Neuron (in vitro differentiated cells): ENCODE data around the gene BAG2.

Source experiments
- H2AFZ ChIP-seq: one replicate; pipeline ENCODE4 v1.6.1; 2013; ENCODE audit warnings: low read depth, mild to moderate bottlenecking, inconsistent platforms, low read length, moderate library complexity
- H3K27me3 ChIP-seq: one replicate; pipeline ENCODE4 v1.6.1; 2013; ENCODE audit warnings: low read length; ENCODE audit not compliant: insufficient read depth
- H3K36me3 ChIP-seq: one replicate; pipeline ENCODE4 v1.6.1; 2013; ENCODE audit warnings: low read length; ENCODE audit not compliant: insufficient read depth
- H3K4me1 ChIP-seq: one replicate; pipeline ENCODE4 v1.6.1; 2013; ENCODE audit warnings: low read length; ENCODE audit not compliant: insufficient read depth
- H3K4me3 ChIP-seq: 2 replicates; pipeline ENCODE4 v1.5.1; 2013; ENCODE audit warnings: mild to moderate bottlenecking, low read length, moderate library complexity
- H3K9me3 ChIP-seq: one replicate; pipeline ENCODE4 v1.6.1; 2013; ENCODE audit warnings: low read length

The BAG2 gene

DNA sequence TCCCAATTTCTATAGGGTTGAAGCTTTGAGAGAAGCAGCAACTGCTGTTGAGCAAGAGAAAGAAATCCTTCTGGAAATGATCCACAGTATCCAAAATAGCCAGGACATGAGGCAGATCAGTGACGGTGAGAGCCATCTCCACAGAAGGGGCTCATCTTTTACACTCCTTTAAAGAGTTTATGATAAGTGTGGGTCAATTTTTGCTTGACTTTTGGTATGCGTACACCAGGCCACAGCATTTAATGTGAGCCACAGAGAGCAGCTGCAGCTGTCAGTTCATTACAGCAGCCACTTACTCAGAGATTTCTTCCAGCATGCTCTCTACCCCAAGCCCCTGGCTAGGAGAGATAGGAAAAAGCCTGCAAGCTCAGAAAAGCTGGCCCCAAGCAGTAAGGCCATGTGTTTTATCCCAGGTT, 9.9 kb downstream of the BAG2 start:
- no peaks in the 10 kb centered on the region for H3K9me3 ChIP-seq
- no peaks in the 10 kb centered on the region for H3K27me3 ChIP-seq
- no peaks in the 10 kb centered on the region for H3K4me1 ChIP-seq
- H2AFZ ChIP-seq: no peak overlapping the region
- H3K36me3 ChIP-seq: peaks cover 23% of the 10 kb centered on the region
- H3K4me3 ChIP-seq: no peak overlapping the region

DNA sequence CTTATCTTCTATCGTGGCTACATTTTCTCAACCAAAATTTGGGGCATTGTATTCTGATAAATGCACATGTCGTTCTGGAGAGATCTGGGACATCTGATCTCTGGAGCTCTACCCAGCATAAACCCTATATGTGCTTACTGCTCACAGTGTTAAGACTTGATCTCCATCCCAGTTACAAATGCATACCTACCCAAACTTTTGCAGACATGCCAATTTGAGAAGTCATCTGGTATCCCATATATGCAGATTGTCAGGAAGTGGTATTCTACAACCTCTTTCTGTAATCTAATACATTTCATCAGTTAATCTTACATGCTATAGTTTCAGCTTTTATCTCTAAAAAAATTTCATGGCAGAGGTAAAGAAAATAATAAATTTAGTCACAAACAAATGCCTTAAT, 11.2 kb downstream of the BAG2 start:
- no peak overlapping the region for H2AFZ ChIP-seq
- peaks cover 23% of the 10 kb centered on the region for H3K36me3 ChIP-seq
- no peaks in the 10 kb centered on the region for H3K9me3 ChIP-seq
- H3K27me3 ChIP-seq: no peaks in the 10 kb centered on the region
- no peaks in the 10 kb centered on the region for H3K4me1 ChIP-seq
- H3K4me3 ChIP-seq: no peak overlapping the region

DNA sequence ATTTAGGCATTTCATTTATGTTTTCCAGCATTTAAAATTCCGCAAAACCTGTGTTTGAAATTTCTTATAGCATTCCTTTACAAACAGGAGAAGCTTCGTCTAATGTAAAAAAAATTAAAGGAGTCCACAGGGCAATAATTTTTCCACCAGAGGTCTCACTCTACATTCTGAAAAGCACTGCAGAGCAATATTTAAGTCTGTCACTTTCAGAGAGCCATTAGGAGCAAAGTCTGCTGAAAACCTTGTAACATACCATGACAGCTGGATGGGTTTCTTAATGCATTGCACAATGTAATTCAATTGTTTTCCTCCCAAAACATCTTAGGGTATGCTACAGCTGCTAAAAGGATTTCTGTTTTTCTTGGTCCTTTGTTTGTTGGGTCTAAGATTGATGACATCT, 18.0 kb downstream of the BAG2 start:
- Histone ChIP-seq H3K4me1 (no peaks in the 10 kb centered on the region), H3K9me3 (no peaks in the 10 kb centered on the region), H3K4me3 (no peak overlapping the region), H3K27me3 (no peaks in the 10 kb centered on the region), H3K36me3 (peaks cover 21% of the 10 kb centered on the region), H2AFZ (no peak overlapping the region)

DNA sequence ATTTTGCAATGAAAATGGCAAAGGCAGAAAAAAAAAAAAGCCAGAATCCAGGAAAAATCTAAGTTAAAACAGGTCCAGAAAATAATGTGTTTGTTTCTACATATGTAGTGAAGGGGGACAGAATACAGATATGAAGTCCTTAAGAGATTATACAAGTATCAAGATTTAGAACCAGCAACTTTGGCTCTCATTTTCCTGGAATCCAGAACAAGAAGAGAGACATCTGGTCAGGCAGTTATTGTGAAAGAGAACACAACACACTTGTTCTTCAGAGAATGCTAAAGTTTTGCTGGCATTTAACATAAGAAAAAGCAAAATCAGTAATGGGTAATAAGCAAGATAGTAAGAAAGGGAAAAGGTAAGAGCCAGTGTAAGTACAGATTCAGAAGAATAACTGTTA, 21.1 kb downstream of the BAG2 start:
- H3K27me3 ChIP-seq: no peaks in the 10 kb centered on the region
- no peak overlapping the region for H3K4me3 ChIP-seq
- H2AFZ ChIP-seq: no peak overlapping the region
- H3K36me3 ChIP-seq: peaks cover 23% of the 10 kb centered on the region
- H3K4me1 ChIP-seq: no peaks in the 10 kb centered on the region
- no peaks in the 10 kb centered on the region for H3K9me3 ChIP-seq

DNA sequence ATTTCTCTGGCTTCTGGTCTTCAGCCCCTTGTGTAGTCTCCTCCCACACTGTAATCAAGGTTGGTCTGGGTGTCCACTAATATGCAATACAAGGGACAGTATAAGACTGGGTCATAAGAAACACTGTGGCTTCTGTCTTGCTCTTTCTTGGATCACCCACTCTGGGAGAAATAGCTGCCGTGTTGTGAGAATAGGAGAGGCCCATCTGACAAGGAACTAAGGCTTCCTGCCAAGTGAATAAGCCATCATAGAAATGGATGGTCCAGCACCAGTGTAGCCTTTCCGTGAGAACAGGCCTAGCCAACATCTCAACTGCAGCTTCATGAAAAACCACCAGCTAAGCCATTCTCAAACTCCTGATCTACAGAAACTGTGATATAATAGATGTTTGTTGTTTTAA, 23.3 kb downstream of the BAG2 start:
- Histone ChIP-seq H3K36me3 (peaks cover 19% of the 10 kb centered on the region), H3K27me3 (no peaks in the 10 kb centered on the region)

DNA sequence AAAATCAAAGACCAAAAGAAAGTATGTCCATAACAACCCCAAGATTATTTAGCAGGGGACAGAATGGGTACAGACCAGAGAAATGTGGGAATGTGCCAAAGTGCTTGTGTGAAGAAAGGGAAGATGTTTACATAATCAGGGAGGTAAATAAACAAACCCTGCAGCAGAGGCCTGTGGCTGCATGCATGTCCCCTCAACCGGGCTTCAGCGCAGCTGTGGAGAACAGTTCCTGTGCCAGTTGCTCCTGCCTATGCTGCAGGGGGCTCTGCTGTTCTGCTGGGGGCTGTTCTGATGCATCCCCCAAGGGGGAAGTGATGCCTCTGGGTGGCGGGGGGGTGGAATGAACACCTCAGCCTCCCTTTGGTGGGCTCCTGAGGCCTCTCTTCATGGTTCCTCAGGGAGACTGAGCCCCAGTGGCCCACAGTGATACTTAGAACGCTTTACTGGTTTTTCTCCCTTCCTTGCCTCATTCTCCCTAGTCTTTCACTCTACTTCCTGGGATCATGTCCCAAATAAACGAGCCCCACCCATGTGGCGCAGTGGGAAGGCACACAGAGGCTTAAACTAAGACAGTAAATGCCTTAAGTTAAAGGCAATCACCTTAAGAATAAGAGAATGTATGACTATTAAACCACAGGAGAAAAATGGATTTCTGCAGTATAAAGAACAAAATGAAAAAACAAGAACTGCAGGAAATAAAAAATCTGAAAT, 27.0 kb downstream of the BAG2 start:
- no peak overlapping the region for H3K4me3 ChIP-seq
- no peaks in the 10 kb centered on the region for H3K9me3 ChIP-seq

More for the DNA sequence above, 23.3 kb downstream of the BAG2 start:
- Histone ChIP-seq H3K4me1 (no peaks in the 10 kb centered on the region), H3K4me3 (no peak overlapping the region), H2AFZ (no peak overlapping the region), H3K9me3 (no peaks in the 10 kb centered on the region)

DNA sequence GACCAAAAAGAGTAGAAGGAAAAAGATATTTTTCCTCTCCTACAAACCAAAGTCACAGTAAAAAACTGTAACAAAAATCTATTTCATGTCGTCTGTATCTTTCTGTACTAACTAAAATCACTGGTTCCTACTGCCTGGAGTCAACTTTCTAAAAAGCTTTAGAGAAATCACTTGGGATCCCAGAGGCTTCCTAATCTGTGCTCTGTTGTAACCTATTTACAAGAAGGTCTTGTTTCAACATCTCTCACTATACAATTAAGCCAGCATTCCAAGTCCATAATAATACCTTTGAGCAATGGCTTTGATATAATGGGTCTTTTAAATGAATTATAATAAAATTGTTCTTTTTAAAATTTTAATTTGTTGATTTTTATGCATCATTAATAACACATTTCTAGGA, 29.6 kb downstream of the BAG2 start:
- Histone ChIP-seq H3K9me3 (no peaks in the 10 kb centered on the region), H3K27me3 (no peaks in the 10 kb centered on the region), H2AFZ (no peak overlapping the region), H3K4me1 (peaks cover 6% of the 10 kb centered on the region), H3K36me3 (peaks cover 2% of the 10 kb centered on the region), H3K4me3 (no peak overlapping the region)

More for the DNA sequence above, 27.0 kb downstream of the BAG2 start:
- H3K27me3 ChIP-seq: no peaks in the 10 kb centered on the region
- H3K4me1 ChIP-seq: no peaks in the 10 kb centered on the region
- no peak overlapping the region for H2AFZ ChIP-seq
- H3K36me3 ChIP-seq: peaks cover 2% of the 10 kb centered on the region

DNA sequence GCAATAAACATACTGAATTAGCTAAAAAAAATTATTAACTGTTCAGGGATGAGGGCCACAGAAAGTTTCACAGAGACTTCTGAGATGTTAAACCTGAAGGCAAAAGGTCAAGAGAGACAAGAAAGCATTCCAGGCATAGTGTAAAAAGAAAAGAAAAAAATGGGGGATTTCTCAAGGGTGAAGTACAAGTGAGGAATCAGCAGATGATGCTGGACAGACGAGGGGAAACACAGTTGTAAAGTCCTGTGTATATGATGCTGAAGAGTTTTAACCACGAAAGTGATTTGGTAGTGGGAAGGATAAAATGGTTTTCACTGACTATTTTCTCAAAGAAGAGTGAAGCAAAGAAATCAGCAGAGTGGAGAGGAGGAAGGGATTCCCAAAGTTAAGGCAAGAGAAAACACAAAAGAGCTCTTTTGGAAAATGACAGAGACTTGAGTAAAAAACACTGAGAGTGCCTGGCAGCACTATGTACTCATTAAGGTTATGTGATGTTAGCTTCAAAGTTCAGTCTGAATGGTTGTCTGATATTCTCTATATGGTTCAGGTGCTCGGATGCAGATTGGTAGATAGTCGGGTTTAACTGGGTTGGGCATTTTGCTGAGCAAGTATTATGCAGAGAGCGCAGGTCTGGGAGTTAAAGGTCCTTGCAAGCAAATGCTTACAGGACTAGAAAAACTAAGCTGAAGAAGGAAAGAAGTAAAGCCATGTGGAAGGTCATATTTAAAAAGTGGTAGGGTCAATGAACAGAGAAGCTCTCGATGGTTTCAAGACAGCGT, 33.6 kb downstream of the BAG2 start:
- no peaks in the 10 kb centered on the region for H3K27me3 ChIP-seq

DNA sequence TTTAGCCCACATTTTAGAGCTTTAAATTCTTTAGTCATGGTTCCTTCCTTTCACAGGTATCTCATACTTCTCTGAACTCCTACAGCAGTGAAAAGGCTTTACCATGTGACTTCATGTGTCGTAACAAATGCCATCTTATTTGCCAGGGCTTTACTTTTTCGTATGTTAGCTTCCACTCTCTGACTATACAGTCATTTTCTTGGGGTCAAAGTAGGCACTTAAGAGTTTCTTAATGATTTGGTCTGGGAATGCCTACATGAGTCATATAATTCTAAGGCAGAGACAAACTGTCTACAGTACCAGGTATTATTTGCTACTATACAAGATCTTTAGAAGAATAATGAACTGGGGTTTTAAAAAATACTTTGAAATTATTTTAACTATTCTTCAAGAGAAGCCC, 35.0 kb downstream of the BAG2 start:
- H2AFZ ChIP-seq: no peak overlapping the region
- H3K9me3 ChIP-seq: no peaks in the 10 kb centered on the region
- peaks cover 6% of the 10 kb centered on the region for H3K4me1 ChIP-seq
- no peaks in the 10 kb centered on the region for H3K27me3 ChIP-seq
- H3K4me3 ChIP-seq: no peak overlapping the region
- no peaks in the 10 kb centered on the region for H3K36me3 ChIP-seq

More for the DNA sequence above, 33.6 kb downstream of the BAG2 start:
- Histone ChIP-seq H3K9me3 (no peaks in the 10 kb centered on the region), H2AFZ (no peak overlapping the region), H3K4me1 (peaks cover 6% of the 10 kb centered on the region), H3K36me3 (no peaks in the 10 kb centered on the region), H3K4me3 (no peak overlapping the region)

DNA sequence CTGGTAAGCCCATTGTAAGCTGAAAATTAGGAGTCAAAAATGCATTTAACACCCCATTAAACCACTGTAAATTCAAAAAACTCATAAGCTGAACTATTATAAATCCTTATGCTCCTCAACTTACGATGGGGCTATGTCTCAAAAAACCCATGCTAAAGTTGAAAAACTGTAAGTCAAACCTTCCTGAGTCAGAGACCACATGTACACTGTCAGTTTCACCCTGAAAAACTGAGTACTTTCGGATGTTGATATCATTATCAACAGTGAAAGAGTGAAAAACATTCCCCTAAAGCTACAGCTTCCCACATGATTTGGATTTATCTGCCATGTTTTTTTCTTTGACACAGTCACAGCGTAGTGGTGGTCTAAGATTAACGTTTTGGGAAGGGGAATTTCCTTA, 35.7 kb downstream of the BAG2 start:
- Histone ChIP-seq H3K36me3 (no peaks in the 10 kb centered on the region), H3K4me1 (peaks cover 6% of the 10 kb centered on the region), H3K9me3 (no peaks in the 10 kb centered on the region), H3K4me3 (no peak overlapping the region), H3K27me3 (no peaks in the 10 kb centered on the region), H2AFZ (no peak overlapping the region)

DNA sequence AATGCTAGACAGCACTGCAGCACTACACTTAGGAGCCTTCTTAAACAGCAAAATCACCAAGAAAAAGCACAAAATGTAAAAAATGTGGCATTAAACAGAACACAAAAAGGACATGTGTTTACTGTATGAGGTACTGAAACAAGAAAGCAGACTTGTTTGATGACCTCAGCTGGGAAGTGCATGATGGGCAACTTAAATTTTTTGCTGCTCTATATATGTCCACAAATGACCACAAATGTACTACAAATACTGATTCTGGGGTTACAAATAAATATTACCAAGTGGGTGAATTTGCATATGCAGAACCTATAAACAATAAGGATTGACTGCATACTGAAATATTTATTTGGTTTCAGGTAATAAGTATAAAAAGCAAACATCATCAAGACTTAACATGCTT, 36.9 kb downstream of the BAG2 start:
- no peak overlapping the region for H3K4me3 ChIP-seq
- H3K36me3 ChIP-seq: no peaks in the 10 kb centered on the region
- H3K27me3 ChIP-seq: no peaks in the 10 kb centered on the region
- H2AFZ ChIP-seq: no peak overlapping the region
- H3K4me1 ChIP-seq: peaks cover 6% of the 10 kb centered on the region
- H3K9me3 ChIP-seq: no peaks in the 10 kb centered on the region

DNA sequence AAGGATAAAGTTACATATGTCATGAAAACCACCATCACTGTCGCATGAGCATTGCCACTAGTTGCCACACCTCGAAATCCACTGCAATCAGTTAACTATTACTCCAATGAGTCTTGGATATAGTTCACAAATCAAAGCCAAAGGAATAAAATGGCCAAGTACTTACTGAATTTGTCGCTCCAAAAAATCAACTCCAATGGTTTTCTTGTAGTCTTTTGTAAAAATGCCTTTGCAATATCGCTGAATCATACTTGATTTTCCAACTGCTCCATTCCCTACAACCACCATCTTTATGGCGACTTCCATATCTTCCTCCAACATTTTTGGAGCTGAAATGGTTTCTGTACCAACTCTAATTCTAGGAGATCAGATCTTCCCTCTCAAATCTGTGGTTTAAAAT, 37.9 kb downstream of the BAG2 start:
- Histone ChIP-seq H3K27me3 (no peaks in the 10 kb centered on the region), H3K4me3 (no peak overlapping the region), H2AFZ (no peak overlapping the region), H3K36me3 (no peaks in the 10 kb centered on the region), H3K4me1 (peaks cover 6% of the 10 kb centered on the region), H3K9me3 (no peaks in the 10 kb centered on the region)

DNA sequence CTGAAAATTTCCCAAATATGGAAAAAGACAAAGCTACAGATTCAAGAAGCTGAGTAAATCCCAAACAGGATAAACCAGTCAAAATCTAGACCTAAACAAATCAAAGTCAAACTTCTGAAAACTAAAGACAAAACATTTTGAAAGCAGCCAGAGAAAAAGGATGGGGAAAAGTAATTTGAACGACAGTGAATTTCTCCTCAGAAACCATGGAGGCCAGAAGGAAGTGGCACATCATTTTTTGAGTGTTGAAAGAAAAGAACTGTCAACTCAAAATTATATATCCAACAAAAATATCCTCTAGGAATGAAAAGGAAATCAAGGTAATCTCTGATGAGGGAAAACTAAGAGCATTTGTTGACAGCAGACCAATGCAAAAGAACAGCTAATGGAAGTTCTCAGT, 43.1 kb downstream of the BAG2 start:
- Histone ChIP-seq H3K9me3 (no peaks in the 10 kb centered on the region), H2AFZ (no peak overlapping the region), H3K27me3 (no peaks in the 10 kb centered on the region), H3K4me3 (no peak overlapping the region), H3K4me1 (no peaks in the 10 kb centered on the region), H3K36me3 (no peaks in the 10 kb centered on the region)
